CD4-positive, alpha-beta T cell (primary cell): ENCODE data around the gene MAP3K21. TPM values are rescaled to one million over a fixed set of nuclear protein-coding genes. Genes with fewer than 3 reads are reported as not detected.

Experiments used
- ATAC-seq: fragments of 200-7000 bp; cut with Tn5 transposase; one replicate; pipeline ENCODE4 v1.10.0; 2022; ENCODE audit warnings: mild to moderate bottlenecking; ENCODE audit not compliant: poor library complexity
- CTCF ChIA-PET: fragments of 350-600 bp; sonication (Branson Sonifier 250); formaldehyde crosslinking; loops from one replicate; lab custom pipeline; 2021; ENCODE audit warnings: antibody characterized with exemption, inconsistent platforms; lab: Charles Lee
- POLR2A ChIA-PET: fragments of 350-600 bp; sonication (Branson Sonifier 250); formaldehyde crosslinking; loops from one replicate; lab custom pipeline; 2021; ENCODE audit warnings: antibody characterized with exemption, inconsistent platforms; lab: Charles Lee
- DNase-seq, 14 experiments: peaks; one replicate each; pipeline ENCODE4 v3.0.0-alpha.2; 2013 to 2020; ENCODE audit warnings: mixed read lengths in 2 of 14
- H3K27ac ChIP-seq, 2 donors: one replicate each; pipeline versions ENCODE4 v1.5.1 to v1.7.0; 2013; ENCODE audit warnings: low read length in 2 of 2, low read depth in 1 of 2, mild to moderate bottlenecking in 1 of 2
- H3K27me3 ChIP-seq, 2 experiments: 1 replicate in 1 of 2; 2 replicates in 1 of 2; pipeline versions ENCODE4 v1.6.1 to v1.7.0; 2013; ENCODE audit warnings: low read length in 2 of 2, control low read depth in 1 of 2, mild to moderate bottlenecking in 1 of 2, moderate library complexity in 1 of 2; ENCODE audit not compliant: insufficient read depth in 2 of 2, control insufficient read depth in 1 of 2
- H3K36me3 ChIP-seq: one replicate; pipeline ENCODE4 v1.6.1; 2013; ENCODE audit warnings: low read length, control low read depth; ENCODE audit not compliant: insufficient read depth
- H3K4me1 ChIP-seq: one replicate; pipeline ENCODE4 v1.6.1; 2013; ENCODE audit warnings: low read length, control low read depth; ENCODE audit not compliant: insufficient read depth
- H3K4me3 ChIP-seq: one replicate; pipeline ENCODE4 v1.5.1; 2013; ENCODE audit warnings: mild to moderate bottlenecking, low read length, moderate library complexity
- H3K9me3 ChIP-seq, 2 experiments: 1 replicate in 1 of 2; 2 replicates in 1 of 2; pipeline versions ENCODE4 v1.6.1 to v1.7.0; 2013; ENCODE audit warnings: low read length in 2 of 2, mild to moderate bottlenecking in 2 of 2, control low read depth in 1 of 2, moderate library complexity in 1 of 2; ENCODE audit not compliant: control insufficient read depth in 1 of 2, insufficient read depth in 1 of 2
- H3K27ac Mint-ChIP-seq: one replicate; pipeline ENCODE4 v1.8.0; 2020; ENCODE audit warnings: mixed read lengths
- H3K27me3 Mint-ChIP-seq: one replicate; pipeline ENCODE4 v1.8.0; 2021; ENCODE audit warnings: mixed read lengths
- H3K36me3 Mint-ChIP-seq: one replicate; pipeline ENCODE4 v1.8.0; 2021; ENCODE audit warnings: low read depth, mixed read lengths
- H3K4me1 Mint-ChIP-seq: one replicate; pipeline ENCODE4 v1.8.0; 2021; ENCODE audit warnings: low read depth, mixed read lengths
- H3K4me3 Mint-ChIP-seq: one replicate; pipeline ENCODE4 v1.8.0; 2020; ENCODE audit warnings: mild to moderate bottlenecking, mixed read lengths
- H3K9me3 Mint-ChIP-seq: one replicate; pipeline ENCODE4 v1.8.0; 2020; ENCODE audit warnings: mixed read lengths
- CTCF ChIP-seq: fragments of 200-600 bp; IDR thresholded peaks from one replicate; pipeline ENCODE4 v1.8.0; 2022; ENCODE audit warnings: antibody characterized with exemption, mild to moderate bottlenecking
- intact Hi-C, 2 experiments: fragments of 100-400 bp; cut with DNase I in 1 of 2; cut with micrococcal nuclease in 1 of 2; formaldehyde crosslinking; loops; one replicate each; pipeline versions ENCODE4 v1.15.1 to v1.9.0; 2023 to 2025; cut with DNase I, micrococcal nuclease
- total RNA-seq, 174 experiments: library from RNA in 2 of 174; stranded (reverse) in 2 of 174; gene quantifications; one replicate each; pipeline ENCODE4 v1.2.3 and lab custom pipeline; 2021 to 2026

MAP3K21 gene
- total RNA-seq, 2 experiments from 2014 or later, result 0.95 to 0.99 TPM

- H3K27ac ChIP-seq, result no peak overlapping the region
- no peaks in the 10 kb centered on the region for H3K9me3 ChIP-seq
- no peak overlapping the region for H3K27ac Mint-ChIP-seq
- H3K27me3 ChIP-seq, result no peaks in the 10 kb centered on the region
- no peaks in the 10 kb centered on the region for H3K36me3 Mint-ChIP-seq
- DNase-seq (no peak), ATAC-seq (no peak)
- no peak overlapping the region for H3K4me3 Mint-ChIP-seq
- H3K4me1 ChIP-seq, result no peaks in the 10 kb centered on the region
- H3K4me1 Mint-ChIP-seq, result no peaks in the 10 kb centered on the region
- H3K4me3 ChIP-seq, result no peak overlapping the region
- TF ChIP-seq CTCF, result no peak
- POLR2A ChIA-PET, result no interaction called here
- intact Hi-C loops, result no loop called here
- CTCF ChIA-PET, result no interaction called here
- H3K36me3 ChIP-seq, result no peaks in the 10 kb centered on the region
- H3K27me3 Mint-ChIP-seq, result no peaks in the 10 kb centered on the region
- no peaks in the 10 kb centered on the region for H3K9me3 Mint-ChIP-seq
Measured at GRCh38 chr1:233367057-233367803, 39.7 kb downstream of the MAP3K21 start.

- Mint-ChIP-seq H3K36me3 (no peaks in the 10 kb centered on the region), H3K9me3 (no peaks in the 10 kb centered on the region), H3K27ac (no peak overlapping the region), H3K4me1 (no peaks in the 10 kb centered on the region), H3K4me3 (no peak overlapping the region), H3K27me3 (no peaks in the 10 kb centered on the region)
- Histone ChIP-seq H3K27ac (no peak overlapping the region), H3K27me3 (no peaks in the 10 kb centered on the region), H3K4me3 (no peak overlapping the region), H3K4me1 (no peaks in the 10 kb centered on the region), H3K9me3 (no peaks in the 10 kb centered on the region), H3K36me3 (no peaks in the 10 kb centered on the region)
- intact Hi-C loops, result no loop called here
- DNase-seq (no peak), ATAC-seq (no peak)
- TF ChIP-seq CTCF, result no peak
- ChIA-PET CTCF (no interaction called here), POLR2A (no interaction called here)
Measured at GRCh38 chr1:233368106-233368788, 40.7 kb downstream of the MAP3K21 start.

- TF ChIP-seq CTCF, result no peak
Measured at GRCh38 chr1:233368789-233369130, 41.2 kb downstream of the MAP3K21 start.

More at GRCh38 chr1:233368789-233369130, 41.2 kb downstream of the MAP3K21 start:
- intact Hi-C loops, result no loop called here
- Mint-ChIP-seq H3K4me1 (no peaks in the 10 kb centered on the region), H3K4me3 (no peak overlapping the region), H3K27me3 (no peaks in the 10 kb centered on the region), H3K36me3 (no peaks in the 10 kb centered on the region), H3K27ac (no peak overlapping the region), H3K9me3 (no peaks in the 10 kb centered on the region)
- ChIA-PET POLR2A (no interaction called here), CTCF (no interaction called here)
- H3K27ac ChIP-seq, result no peak overlapping the region
- H3K4me3 ChIP-seq, result no peak overlapping the region
- no peak for DNase-seq
- no peak for ATAC-seq
- H3K4me1 ChIP-seq, result no peaks in the 10 kb centered on the region
- no peaks in the 10 kb centered on the region for H3K9me3 ChIP-seq
- no peaks in the 10 kb centered on the region for H3K27me3 ChIP-seq
- no peaks in the 10 kb centered on the region for H3K36me3 ChIP-seq
